ENCODE data around the gene RIT2.

Gene RIT2

GRCh38 chr18:42996824-42997223 is 118.7 kb downstream of the RIT2 start:
- TF ChIP-seq TEAD4 (IDR thresholded peaks at IDR 0.05): no peak
- TF ChIP-seq TCF12 (IDR thresholded peaks at IDR 0.05; ENCODE audit: low read depth): no peak
- TF ChIP-seq USF1 (IDR thresholded peaks at IDR 0.05): no peak
- TF ChIP-seq FOXM1 (IDR thresholded peaks at IDR 0.05; ENCODE audit: borderline replicate concordance, low read depth): no peak
- TF ChIP-seq TAF1 (IDR thresholded peaks at IDR 0.05; ENCODE audit: low read depth): no peak
- TF ChIP-seq MAX (IDR thresholded peaks at IDR 0.05): no peak
- no peak for TF ChIP-seq EP300 (IDR thresholded peaks at IDR 0.05; ENCODE audit: borderline replicate concordance)
- TF ChIP-seq CEBPB (IDR thresholded peaks at IDR 0.05): no peak
- TF ChIP-seq CREB1 (IDR thresholded peaks at IDR 0.05; ENCODE audit: low read depth): no peak
- TF ChIP-seq ZBTB7A (IDR thresholded peaks at IDR 0.05; ENCODE audit: low read depth): no peak
- TF ChIP-seq EGR1 (IDR thresholded peaks at IDR 0.05): no peak
- TF ChIP-seq, protein P1, sequence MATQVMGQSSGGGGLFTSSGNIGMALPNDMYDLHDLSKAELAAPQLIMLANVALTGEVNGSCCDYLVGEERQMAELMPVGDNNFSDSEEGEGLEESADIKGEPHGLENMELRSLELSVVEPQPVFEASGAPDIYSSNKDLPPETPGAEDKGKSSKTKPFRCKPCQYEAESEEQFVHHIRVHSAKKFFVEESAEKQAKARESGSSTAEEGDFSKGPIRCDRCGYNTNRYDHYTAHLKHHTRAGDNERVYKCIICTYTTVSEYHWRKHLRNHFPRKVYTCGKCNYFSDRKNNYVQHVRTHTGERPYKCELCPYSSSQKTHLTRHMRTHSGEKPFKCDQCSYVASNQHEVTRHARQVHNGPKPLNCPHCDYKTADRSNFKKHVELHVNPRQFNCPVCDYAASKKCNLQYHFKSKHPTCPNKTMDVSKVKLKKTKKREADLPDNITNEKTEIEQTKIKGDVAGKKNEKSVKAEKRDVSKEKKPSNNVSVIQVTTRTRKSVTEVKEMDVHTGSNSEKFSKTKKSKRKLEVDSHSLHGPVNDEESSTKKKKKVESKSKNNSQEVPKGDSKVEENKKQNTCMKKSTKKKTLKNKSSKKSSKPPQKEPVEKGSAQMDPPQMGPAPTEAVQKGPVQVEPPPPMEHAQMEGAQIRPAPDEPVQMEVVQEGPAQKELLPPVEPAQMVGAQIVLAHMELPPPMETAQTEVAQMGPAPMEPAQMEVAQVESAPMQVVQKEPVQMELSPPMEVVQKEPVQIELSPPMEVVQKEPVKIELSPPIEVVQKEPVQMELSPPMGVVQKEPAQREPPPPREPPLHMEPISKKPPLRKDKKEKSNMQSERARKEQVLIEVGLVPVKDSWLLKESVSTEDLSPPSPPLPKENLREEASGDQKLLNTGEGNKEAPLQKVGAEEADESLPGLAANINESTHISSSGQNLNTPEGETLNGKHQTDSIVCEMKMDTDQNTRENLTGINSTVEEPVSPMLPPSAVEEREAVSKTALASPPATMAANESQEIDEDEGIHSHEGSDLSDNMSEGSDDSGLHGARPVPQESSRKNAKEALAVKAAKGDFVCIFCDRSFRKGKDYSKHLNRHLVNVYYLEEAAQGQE (IDR thresholded peaks at IDR 0.05; ENCODE audit: low read depth): no peak
- TF ChIP-seq YY1 (IDR thresholded peaks at IDR 0.05; ENCODE audit: low read depth): no peak
- TF ChIP-seq NFIC (IDR thresholded peaks at IDR 0.05): no peak
- no peak for TF ChIP-seq RAD21 (IDR thresholded peaks at IDR 0.05; ENCODE audit: low read depth)

DNA sequence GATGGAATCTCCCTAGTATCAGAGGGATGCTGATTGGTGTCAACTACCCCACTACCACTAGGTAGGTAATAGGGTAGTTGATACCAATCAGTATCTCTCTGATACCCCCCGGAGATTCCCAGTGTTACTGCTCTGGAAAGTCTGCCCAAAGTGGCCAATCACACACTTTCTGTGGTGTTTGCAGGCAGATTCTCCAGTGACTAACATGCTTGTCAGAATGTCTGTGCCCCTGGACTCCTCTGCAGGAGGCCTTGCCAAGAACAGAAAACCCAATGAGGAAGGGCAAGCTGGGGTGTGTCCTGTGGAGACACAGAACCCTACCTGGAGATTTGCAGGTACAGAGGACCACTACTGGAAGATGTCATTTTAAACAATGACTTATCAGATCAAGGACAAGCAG is 135.1 kb downstream of the RIT2 start:
- TF ChIP-seq RAD21 (IDR thresholded peaks at IDR 0.05; ENCODE audit: low read depth) (no peak), ZBTB7A (IDR thresholded peaks at IDR 0.05; ENCODE audit: low read depth) (no peak), CEBPB (IDR thresholded peaks at IDR 0.05) (no peak)
- TF ChIP-seq, protein P1 (IDR thresholded peaks at IDR 0.05; ENCODE audit: low read depth): no peak

DNA sequence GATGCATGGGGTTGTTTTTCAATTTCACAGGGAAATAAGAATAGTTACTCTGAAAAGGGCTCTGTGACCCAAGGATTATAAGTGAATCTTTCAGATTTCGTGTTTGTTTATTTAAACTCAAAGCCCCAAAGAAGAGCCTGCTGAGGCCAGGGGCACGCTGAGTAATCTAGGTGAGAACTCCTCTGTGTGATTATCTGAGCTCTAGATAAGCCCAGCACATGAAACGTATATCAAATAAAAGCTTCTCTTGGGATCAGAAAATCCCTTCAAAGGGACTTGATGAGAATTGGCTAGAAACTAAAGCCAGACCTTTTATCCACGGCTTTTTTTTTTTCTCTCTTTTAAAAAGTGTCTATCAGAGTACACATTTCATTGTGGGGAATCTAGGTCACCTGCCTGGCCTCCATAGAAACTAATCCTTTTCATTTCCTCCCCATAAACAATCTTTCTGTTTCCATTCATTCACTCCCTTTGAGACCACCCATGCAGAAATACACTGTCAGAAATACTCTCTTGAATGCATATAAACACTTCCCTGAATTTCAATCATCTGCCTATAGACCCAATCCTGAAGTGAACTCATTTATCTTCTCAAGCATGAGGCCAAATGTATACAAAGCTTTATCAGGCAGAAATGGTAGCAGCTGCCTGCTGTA is 137.4 kb downstream of the RIT2 start:
- TF ChIP-seq ZBTB7A (IDR thresholded peaks at IDR 0.05; ENCODE audit: low read depth) (no peak), MAX (IDR thresholded peaks at IDR 0.05) (no peak), YY1 (IDR thresholded peaks at IDR 0.05; ENCODE audit: low read depth) (no peak), TEAD4 (IDR thresholded peaks at IDR 0.05) (no peak), NFIC (IDR thresholded peaks at IDR 0.05) (no peak), TAF1 (IDR thresholded peaks at IDR 0.05; ENCODE audit: low read depth) (no peak), EGR1 (IDR thresholded peaks at IDR 0.05) (no peak), FOXM1 (IDR thresholded peaks at IDR 0.05; ENCODE audit: borderline replicate concordance, low read depth) (no peak), TCF12 (IDR thresholded peaks at IDR 0.05; ENCODE audit: low read depth) (no peak), EP300 (IDR thresholded peaks at IDR 0.05; ENCODE audit: borderline replicate concordance) (no peak), RAD21 (IDR thresholded peaks at IDR 0.05; ENCODE audit: low read depth) (no peak), CREB1 (IDR thresholded peaks at IDR 0.05; ENCODE audit: low read depth) (no peak), CEBPB (IDR thresholded peaks at IDR 0.05) (no peak), USF1 (IDR thresholded peaks at IDR 0.05) (no peak)
- TF ChIP-seq, protein P1 (IDR thresholded peaks at IDR 0.05; ENCODE audit: low read depth): no peak

DNA sequence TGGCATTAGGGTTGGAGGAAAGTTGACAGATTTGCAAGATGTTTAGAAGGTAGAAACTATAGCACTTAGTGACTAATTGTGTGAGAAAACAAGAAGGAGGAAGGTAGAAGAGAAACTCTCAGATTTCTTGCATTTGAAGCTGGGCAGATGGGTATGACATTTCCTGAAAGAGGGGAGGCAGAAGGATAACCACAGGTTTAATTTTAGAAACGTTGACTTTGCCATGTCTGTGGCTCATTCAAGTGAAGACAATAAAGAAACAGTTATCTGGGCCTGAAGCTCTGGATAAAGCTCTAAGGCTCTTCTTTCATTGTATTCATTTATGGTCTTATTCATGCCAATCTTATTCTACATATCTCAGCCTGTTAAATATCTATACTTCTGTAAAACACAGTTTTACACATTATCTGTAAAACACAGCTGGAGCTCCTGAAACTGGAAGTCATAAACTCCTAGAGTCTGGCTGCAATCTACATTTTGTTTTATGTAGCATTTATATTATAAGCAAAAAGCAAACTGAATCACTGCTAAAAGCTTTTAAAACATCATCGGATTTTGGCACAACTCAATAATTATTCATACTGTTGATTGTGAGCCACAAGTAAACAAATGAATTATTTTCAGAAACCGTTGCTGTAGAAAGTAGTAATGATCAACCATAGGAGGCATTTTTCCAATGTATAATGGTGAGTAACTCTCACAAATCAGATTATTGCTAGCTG is 138.5 kb downstream of the RIT2 start:
- TF ChIP-seq MAX (IDR thresholded peaks at IDR 0.05): no peak
- no peak for TF ChIP-seq FOXM1 (IDR thresholded peaks at IDR 0.05; ENCODE audit: borderline replicate concordance, low read depth)
- TF ChIP-seq YY1 (IDR thresholded peaks at IDR 0.05; ENCODE audit: low read depth): no peak
- no peak for TF ChIP-seq TAF1 (IDR thresholded peaks at IDR 0.05; ENCODE audit: low read depth)
- TF ChIP-seq, protein P1 (IDR thresholded peaks at IDR 0.05; ENCODE audit: low read depth): no peak
- no peak for TF ChIP-seq CREB1 (IDR thresholded peaks at IDR 0.05; ENCODE audit: low read depth)
- no peak for TF ChIP-seq NFIC (IDR thresholded peaks at IDR 0.05)
- no peak for TF ChIP-seq USF1 (IDR thresholded peaks at IDR 0.05)
- no peak for TF ChIP-seq CEBPB (IDR thresholded peaks at IDR 0.05)
- no peak for TF ChIP-seq EP300 (IDR thresholded peaks at IDR 0.05; ENCODE audit: borderline replicate concordance)
- no peak for TF ChIP-seq TEAD4 (IDR thresholded peaks at IDR 0.05)
- no peak for TF ChIP-seq ZBTB7A (IDR thresholded peaks at IDR 0.05; ENCODE audit: low read depth)
- no peak for TF ChIP-seq RAD21 (IDR thresholded peaks at IDR 0.05; ENCODE audit: low read depth)
- no peak for TF ChIP-seq EGR1 (IDR thresholded peaks at IDR 0.05)
- no peak for TF ChIP-seq TCF12 (IDR thresholded peaks at IDR 0.05; ENCODE audit: low read depth)
